Upper lobe of left lung (tissue), 6 donors: Measurements from ENCODE around the gene FAAH. TPM values are rescaled to one million over a fixed set of nuclear protein-coding genes. Genes with fewer than 3 reads are reported as not detected.

Source experiments
- ATAC-seq, 2 donors: fragments of 200-7000 bp; cut with Tn5 transposase; one replicate each; pipeline ENCODE4 v1.9.1; 2022; ENCODE audit warnings: mild to moderate bottlenecking in 2 of 2, moderate library complexity in 2 of 2; ENCODE audit not compliant: low FRiP score in 2 of 2
- DNase-seq, 2 donors: peaks; one replicate each; pipeline ENCODE4 v3.0.0-alpha.2; 2019 to 2020
- H3K27ac ChIP-seq, 4 donors: fragments of 200-600 bp; sonication (generic); one replicate each; pipeline ENCODE4 v1.5.1; 2016 to 2019
- H3K27me3 ChIP-seq, 4 donors: fragments of 200-600 bp; sonication (generic); one replicate each; pipeline ENCODE4 v1.5.1; 2017 to 2019
- H3K36me3 ChIP-seq, 4 donors: fragments of 200-600 bp; sonication (generic); one replicate each; pipeline ENCODE4 v1.5.1; 2016 to 2019
- H3K4me1 ChIP-seq, 4 donors: fragments of 200-600 bp; sonication (generic); one replicate each; pipeline ENCODE4 v1.5.1; 2018 to 2019
- H3K4me3 ChIP-seq, 4 donors: fragments of 200-600 bp; sonication (generic); one replicate each; pipeline ENCODE4 v1.5.1; 2017 to 2019; ENCODE audit warnings: mild to moderate bottlenecking in 2 of 4, moderate library complexity in 1 of 4
- H3K9me3 ChIP-seq, 4 donors: fragments of 200-600 bp; sonication (generic); one replicate each; pipeline ENCODE4 v1.5.1; 2018 to 2019
- CTCF ChIP-seq, 6 experiments: fragments of 450-650 bp in 4 of 6; fragments of 200-600 bp in 2 of 6; sonication (generic) in 2 of 6; IDR thresholded peaks; one replicate each; pipeline ENCODE4 v1.5.1; 2016 to 2019; ENCODE audit warnings: antibody characterized with exemption in 6 of 6
- EP300 ChIP-seq, 4 donors: sonication (generic); formaldehyde crosslinking; IDR thresholded peaks; one replicate each; pipeline ENCODE4 v1.5.1; 2017; ENCODE audit warnings: antibody characterized with exemption in 4 of 4, control low read depth in 2 of 4
- POLR2A ChIP-seq, 4 donors: fragments of 450-650 bp; IDR thresholded peaks; one replicate each; pipeline ENCODE4 v1.5.1; 2016 to 2017; ENCODE audit warnings: antibody characterized with exemption in 4 of 4, mild to moderate bottlenecking in 2 of 4
- POLR2AphosphoS5 ChIP-seq, 2 donors: sonication (generic); formaldehyde crosslinking; IDR thresholded peaks; one replicate each; pipeline ENCODE4 v1.5.1; 2017; ENCODE audit warnings: antibody characterized with exemption in 2 of 2
- WGBS, 2 donors: methylation state at CpG; one replicate each; pipeline ENCODE4 v1.1.5; 2017 to 2018; 5-methylcytosine and 5-hydroxymethylcytosine counted together
- total RNA-seq, 6 donors: library from RNA; depleted of rRNA in 4 of 6; stranded (reverse); fragments of >200 nt in 4 of 6; gene quantifications; one replicate each; pipeline versions ENCODE4 v1.1.0 to v1.2.1, GENCODE V29; 2016 to 2021
- donor health status: DM: no; HTN: no; CAD: no; lungs with moderate emphysema.
- donor health status: DM: no; HTN: yes; CAD: no; lungs with severe emphysema.

The FAAH gene
- total RNA-seq, 6 donors from 2014 or later, result 34.1 to 67.1 (median 46.8) TPM

- 73 to 81% methylated on average over 9 of the region's 9 CpGs for WGBS, 2 donors
- Histone ChIP-seq H3K27ac (no peak overlapping the region), H3K27me3 (no peaks in the 10 kb centered on the region), H3K36me3 (no peaks in the 10 kb centered on the region), H3K9me3 (no peaks in the 10 kb centered on the region), H3K4me3 (no peak overlapping the region), H3K4me1 (peaks cover 22 to 29% (median 25%) of the 10 kb centered on the region in 4 donors)
- ATAC-seq (no peak), DNase-seq (no peak)
- TF ChIP-seq EP300 (IDR thresholded peaks at IDR 0.05) (no peak), CTCF (IDR thresholded peaks at IDR 0.05) (no peak), POLR2AphosphoS5 (IDR thresholded peaks at IDR 0.05) (no peak), POLR2A (IDR thresholded peaks at IDR 0.05) (no peak)
Measured at GRCh38 chr1:46399307-46399706, 5.2 kb downstream of the FAAH start.

- H3K36me3 ChIP-seq, result peaks cover 0 to under 1% (median 0%) of the 10 kb centered on the region in 4 donors
- WGBS, 2 donors, result 83 to 87% methylated on average over 4 of the region's 4 CpGs
- no peaks in the 10 kb centered on the region for H3K9me3 ChIP-seq
- TF ChIP-seq CTCF (IDR thresholded peaks at IDR 0.05) (no peak), POLR2AphosphoS5 (IDR thresholded peaks at IDR 0.05) (no peak), EP300 (IDR thresholded peaks at IDR 0.05) (no peak), POLR2A (IDR thresholded peaks at IDR 0.05) (no peak)
- DNase-seq, result no peak
- H3K27ac ChIP-seq, result no peak overlapping the region
- H3K4me3 ChIP-seq, result no peak overlapping the region
- ATAC-seq, result no peak
- no peaks in the 10 kb centered on the region for H3K27me3 ChIP-seq
- peaks cover 13 to 18% (median 17%) of the 10 kb centered on the region in 4 donors for H3K4me1 ChIP-seq
Measured at GRCh38 chr1:46400421-46400820, 6.3 kb downstream of the FAAH start.

GRCh38 chr1:46401154-46401913 is 7.2 kb downstream of the FAAH start:
- TF ChIP-seq POLR2A (IDR thresholded peaks at IDR 0.05) (no peak), EP300 (IDR thresholded peaks at IDR 0.05) (no peak), CTCF (IDR thresholded peaks at IDR 0.05) (no peak), POLR2AphosphoS5 (IDR thresholded peaks at IDR 0.05) (no peak)
- 59 to 67% methylated on average over 6 of the region's 6 CpGs for WGBS, 2 donors
- Histone ChIP-seq H3K27ac (peak overlapping the region in 3 of 4 donors; percentile 42 to 62 (median 49)), H3K4me3 (no peak overlapping the region), H3K27me3 (no peaks in the 10 kb centered on the region), H3K4me1 (peaks cover 14 to 22% (median 16%) of the 10 kb centered on the region in 4 donors), H3K36me3 (peaks cover 0 to 5% (median 0%) of the 10 kb centered on the region in 4 donors), H3K9me3 (no peaks in the 10 kb centered on the region)
- no peak for ATAC-seq
- DNase-seq, result no peak

- ATAC-seq, result peak; percentile 81 to 94
- DNase-seq, result peak in 1 of 2 donors; percentile 92
- TF ChIP-seq EP300 (IDR thresholded peaks at IDR 0.05), result no peak
- TF ChIP-seq POLR2AphosphoS5 (IDR thresholded peaks at IDR 0.05), result peak in 1 of 2 donors; percentile 67
- TF ChIP-seq CTCF (IDR thresholded peaks at IDR 0.05), result no peak
- TF ChIP-seq POLR2A (IDR thresholded peaks at IDR 0.05), result peak in 2 of 4 donors; percentile 25 to 29
- Histone ChIP-seq H3K36me3 (peaks cover 0 to 5% (median 0%) of the 10 kb centered on the region in 4 donors), H3K27ac (peak overlapping the region in 3 of 4 donors; percentile 42 to 62 (median 49)), H3K4me1 (peaks cover 19 to 29% (median 21%) of the 10 kb centered on the region in 4 donors), H3K27me3 (no peaks in the 10 kb centered on the region), H3K4me3 (peak overlapping the region in 1 of 4 donors; percentile 8), H3K9me3 (no peaks in the 10 kb centered on the region)
- 35 to 45% methylated on average over 8 to 10 of the region's 10 CpGs for WGBS, 2 donors
Measured at GRCh38 chr1:46401964-46402626, 8.0 kb downstream of the FAAH start.
